Endothelial cell of umbilical vein (primary cell): Measurements from ENCODE around the gene SUN3. TPM values are rescaled to one million over a fixed set of nuclear protein-coding genes. Genes with fewer than 3 reads are reported as not detected.
A peak's percentile ranks its signal among the peaks of the same experiment; 100 is the strongest.

ENCODE experiments used
- BruUV-seq: library from RNA; stranded (reverse); fragments of 400-500 nt; replicated peaks from 2 replicates; lab custom pipeline; 2021; lab: Mats Ljungman, UMichigan
- CTCF ChIA-PET: fragments of 300-600, 350-600 bp; sonication (Branson Sonifier 250); formaldehyde crosslinking; loops from one replicate; lab custom pipeline; 2021; ENCODE audit warnings: antibody characterized with exemption, inconsistent platforms; lab: Charles Lee
- POLR2A ChIA-PET: fragments of 300-600, 350-600 bp; sonication (Branson Sonifier 250); formaldehyde crosslinking; loops from one replicate; lab custom pipeline; 2021; ENCODE audit warnings: antibody characterized with exemption, inconsistent platforms; lab: Charles Lee
- DNase-seq: peaks from one replicate; pipeline ENCODE4 v3.0.0-alpha.2; 2011; ENCODE audit warnings: low read depth, low spot score
- FAIRE-seq: peaks from 2 replicates; lab custom pipeline; 2011; peaks lifted over from hg19 to GRCh38; lab: Jason Lieb, UNC
- H2AFZ ChIP-seq: 2 replicates; pipeline ENCODE4 v1.6.0; 2012; ENCODE audit warnings: low read depth, low read length, control low read depth, inconsistent platforms
- H3K27ac ChIP-seq: 2 replicates; pipeline ENCODE4 v1.5.1; 2011; ENCODE audit warnings: low read depth, mild to moderate bottlenecking, control low read depth, low read length, moderate library complexity; ENCODE audit not compliant: insufficient read depth
- H3K27me3 ChIP-seq, 2 experiments: 2 replicates each; pipeline versions ENCODE4 v1.6.0 to v1.6.1; 2011; ENCODE audit warnings: low read length in 2 of 2, mixed read lengths in 1 of 2; ENCODE audit not compliant: control insufficient read depth in 2 of 2, insufficient read depth in 2 of 2
- H3K36me3 ChIP-seq, 2 experiments: 2 replicates in 1 of 2; 3 replicates in 1 of 2; pipeline ENCODE4 v1.5.1; 2011; ENCODE audit warnings: low read length in 2 of 2, mild to moderate bottlenecking in 1 of 2, moderate library complexity in 1 of 2; ENCODE audit not compliant: control insufficient read depth in 2 of 2, insufficient read depth in 2 of 2; ENCODE audit errors: extremely low read depth in 1 of 2
- H3K4me1 ChIP-seq: 3 replicates; pipeline ENCODE4 v1.5.1; 2011; ENCODE audit warnings: mild to moderate bottlenecking, low read length; ENCODE audit not compliant: control insufficient read depth, insufficient read depth; ENCODE audit errors: extremely low read depth
- H3K4me2 ChIP-seq: 2 replicates; pipeline ENCODE4 v1.6.1; 2011; ENCODE audit warnings: low read length, control low read depth, mixed read lengths; ENCODE audit not compliant: insufficient read depth
- H3K4me3 ChIP-seq, 3 experiments: fragments of 200-600 bp in 1 of 3; sonication (generic), shearing (Covaris generic) in 1 of 3; replicated peaks in 1 of 3; 2 replicates each; pipeline ENCODE4 v1.5.1; 2011 to 2016; ENCODE audit warnings: control low read depth in 3 of 3, low read length in 3 of 3, mild to moderate bottlenecking in 2 of 3, inconsistent platforms in 1 of 3, low read depth in 1 of 3, moderate library complexity in 1 of 3; ENCODE audit not compliant: insufficient read depth in 1 of 3
- H3K79me2 ChIP-seq: 2 replicates; pipeline ENCODE4 v1.6.0; 2012; ENCODE audit warnings: low read length, inconsistent platforms; ENCODE audit not compliant: control insufficient read depth, insufficient read depth
- H3K9ac ChIP-seq: replicated peaks from 2 replicates; pipeline ENCODE3; 2011; ENCODE audit warnings: low read length, control low read depth; ENCODE audit not compliant: insufficient read depth; ENCODE audit errors: extremely low read depth
- H3K9me1 ChIP-seq: replicated peaks from 3 replicates; pipeline ENCODE4 v1.6.0; 2011; ENCODE audit warnings: mild to moderate bottlenecking, low read length; ENCODE audit not compliant: control insufficient read depth, insufficient read depth; ENCODE audit errors: extremely low read depth
- H3K9me3 ChIP-seq: replicated peaks from 2 replicates; pipeline ENCODE4 v1.5.1; 2012; ENCODE audit warnings: low read length, inconsistent platforms; ENCODE audit not compliant: control insufficient read depth, insufficient read depth
- H4K20me1 ChIP-seq: replicated peaks from 2 replicates; pipeline ENCODE3; 2011; ENCODE audit warnings: mild to moderate bottlenecking, low read length; ENCODE audit not compliant: control insufficient read depth, insufficient read depth; ENCODE audit errors: extremely low read depth
- CTCF ChIP-seq, 2 donors: IDR thresholded peaks; 1 replicate in 1 of 2; 2 replicates in 1 of 2; pipeline ENCODE4 v1.5.1; 2011; ENCODE audit warnings: low read length in 2 of 2, mild to moderate bottlenecking in 2 of 2, moderate library complexity in 2 of 2, control low read depth in 1 of 2, inconsistent platforms in 1 of 2, low read depth in 1 of 2; ENCODE audit not compliant: insufficient read depth in 1 of 2; ENCODE audit errors: extremely low read depth in 1 of 2
- EZH2 ChIP-seq: IDR thresholded peaks from 2 replicates; pipeline ENCODE4 v1.6.1; 2012; ENCODE audit warnings: borderline replicate concordance, low read depth, mild to moderate bottlenecking, moderate library complexity, low read length, inconsistent platforms; ENCODE audit not compliant: severe bottlenecking
- FOS ChIP-seq: IDR thresholded peaks from 2 replicates; pipeline ENCODE4 v1.6.1; 2011; ENCODE audit warnings: mild to moderate bottlenecking, low read length, moderate library complexity, borderline replicate concordance; ENCODE audit not compliant: insufficient read depth
- JUN ChIP-seq: IDR thresholded peaks from 2 replicates; pipeline ENCODE4 v1.6.1; 2011; ENCODE audit warnings: borderline replicate concordance, low read depth; ENCODE audit not compliant: insufficient read length, insufficient read depth
- MAX ChIP-seq: IDR thresholded peaks from 2 replicates; pipeline ENCODE4 v1.6.1; 2011; ENCODE audit not compliant: insufficient read depth, insufficient read length
- POLR2A ChIP-seq: IDR thresholded peaks from 2 replicates; pipeline ENCODE4 v1.6.1; 2012; ENCODE audit warnings: low read depth, mild to moderate bottlenecking, control low read depth, low read length
- dilution Hi-C: fragments of 300-500 bp; cut with MboI; formaldehyde crosslinking; loops from one replicate; pipeline ENCODE4 v1.15.0; 2019; ENCODE audit warnings: low sequenced_read_pairs; ENCODE audit not compliant: extremely low pct_ligation_motif_present
- intact Hi-C: fragments of 100-400 bp; cut with micrococcal nuclease; formaldehyde crosslinking; loops from one replicate; pipeline ENCODE4 v1.10.0; 2022
- polyA plus RNA-seq, 4 experiments: library from polyadenylated mRNA; depleted of rRNA in 3 of 4; stranded (reverse) in 3 of 4; unstranded in 1 of 4; fragments of >200 nt; gene quantifications; 2 replicates each; pipeline versions ENCODE4 v1.2.1 to v1.2.3, GENCODE V29; 2011 to 2012; ENCODE audit warnings: missing spikeins in 1 of 4
- total RNA-seq: library from RNA; stranded (reverse); gene quantifications from 2 replicates; pipeline ENCODE4 v1.2.3, GENCODE V29; 2021

The SUN3 gene
- total and polyA plus RNA-seq, 2 donors (not counting 3 experiments of a cell fraction or from before 2014, with no cell fraction given), result not detected

GRCh38 chr7:47968847-47969774 lies 59.8 kb downstream of the SUN3 start:
- H3K27ac ChIP-seq, result peak overlapping the region; percentile 73
- peak; percentile 93 for FAIRE-seq
- H3K9me1 ChIP-seq, result no peaks in the 10 kb centered on the region
- peak; percentile 90 for DNase-seq
- dilution Hi-C loops (no loop called here), intact Hi-C loops (loop anchor here (1.0 kb wide), 1 partner anchor 24 kb away; no protein-coding TSS in a partner anchor)
- H3K79me2 ChIP-seq, result peaks cover 1% of the 10 kb centered on the region
- H2AFZ ChIP-seq, result no peak overlapping the region
- peaks cover 35 to 40% of the 10 kb centered on the region in 2 experiments for H3K36me3 ChIP-seq
- TF ChIP-seq JUN (no peak), CTCF (IDR thresholded peaks at IDR 0.05; ENCODE audit: extremely low read depth in 1 of 2, insufficient read depth in 1 of 2, low read depth in 1 of 2, low read length in 2 of 2) (peak; percentile 91 to 95), POLR2A (no peak), FOS (no peak), EZH2 (no peak), MAX (no peak)
- H3K4me1 ChIP-seq, result peaks cover 32% of the 10 kb centered on the region
- ChIA-PET POLR2A (interaction anchor here (0.6 to 0.9 kb wide), 2 partner anchors 21 to 24 kb away, joined by 4 to 5 read pairs; partner anchors contain the start of gene PKD1L1), CTCF (interaction anchor here (0.6 to 9.6 kb wide), 21 partner anchors 8 to 703 kb away, joined by 3 to 371 read pairs (median 5); partner anchors contain the start of gene PKD1L1)
- H4K20me1 ChIP-seq, result no peaks in the 10 kb centered on the region
- no peaks in the 10 kb centered on the region for H3K9me3 ChIP-seq
- H3K4me3 ChIP-seq, result no peak overlapping the region
- H3K27me3 ChIP-seq, result no peaks in the 10 kb centered on the region
- BruUV-seq, result no TSS peak
- peak overlapping the region; percentile 12 for H3K9ac ChIP-seq
- no peak overlapping the region for H3K4me2 ChIP-seq
